ENCODE data around the gene CFAP77. TPM values are rescaled to one million over a fixed set of nuclear protein-coding genes. Genes with fewer than 3 reads are reported as not detected.

The CFAP77 gene
- total and polyA plus RNA-seq, 9 of the 15 experiments (the other 6 are each of a cell fraction or from before 2014, with no cell fraction given) = not detected

GRCh38 chr9:132415181-132415580 is 5.2 kb downstream of the CFAP77 start (continued):
- no peak for TF ChIP-seq ZNF586 (CRISPR knock-in tag; conservative IDR thresholded peaks at IDR 0.05)

GRCh38 chr9:132418726-132419363 is 8.8 kb downstream of the CFAP77 start:
- H3K79me2 ChIP-seq (ENCODE audit: control insufficient read depth, insufficient read depth, low read length) = no peaks in the 10 kb centered on the region
- intact Hi-C loops (cut with micrococcal nuclease) = loop anchor here (10.0 kb wide), 1 partner anchor 546 kb away; no protein-coding TSS in a partner anchor
- ChIA-PET CTCF (ENCODE audit: low intra/inter-chr PET ratio) (no interaction called here), POLR2A (interaction anchor here (0.6 kb wide), 1 partner anchor 414 kb away, joined by 3 read pairs; no protein-coding TSS in a partner anchor)
- H3K4me3 ChIP-seq = no peak overlapping the region
- H3K36me3 ChIP-seq (ENCODE audit: control insufficient read depth, insufficient read depth, low read length) = no peaks in the 10 kb centered on the region
- DNase-seq (ENCODE audit: extremely low read depth in 1 of 4, low spot score in 3 of 4) = no peak
- no peak overlapping the region for H3K9ac ChIP-seq (ENCODE audit: insufficient read depth in 1 of 2, low read depth in 2 of 2, low read length in 2 of 2)
- no peaks in the 10 kb centered on the region for H3K9me1 ChIP-seq (ENCODE audit: control insufficient read depth, insufficient read depth, low read length)
- under 1% methylated on average over 5 of the region's 5 CpGs for WGBS (ENCODE audit: insufficient coverage, low coverage, missing lambda C conversion rate)
- TF ChIP-seq CBX8 (IDR thresholded peaks at IDR 0.05; ENCODE audit: borderline replicate concordance, extremely low read depth, low read depth, low read length, poor library complexity, severe bottlenecking) (peak; percentile 97), ESRRB (CRISPR knock-in tag; IDR thresholded peaks at IDR 0.05; ENCODE audit: borderline replicate concordance) (no peak), CBX2 (IDR thresholded peaks at IDR 0.05; ENCODE audit: insufficient read depth, low read length, poor library complexity, severe bottlenecking) (peak; percentile 97)
- no peaks in the 10 kb centered on the region for H3K9me3 ChIP-seq (replicated peaks; ENCODE audit: control insufficient read depth, insufficient read depth, low read depth, low read length)
- no peak overlapping the region for H3K4me2 ChIP-seq (ENCODE audit: insufficient read depth, low read length)
- BruUV-seq (replicated peaks) = no TSS peak
- no peaks in the 10 kb centered on the region for H3K4me1 ChIP-seq (replicated peaks in 1 of 2; ENCODE audit: control insufficient read depth in 2 of 2, insufficient read depth in 2 of 2, low read length in 2 of 2)
- H4K20me1 ChIP-seq (replicated peaks; ENCODE audit: control insufficient read depth, insufficient read depth, low read length) = peaks cover 8% of the 10 kb centered on the region; the same call in 1 of the 2 replicates
- no peak overlapping the region for H2AFZ ChIP-seq (ENCODE audit: low read depth, low read length)
- no peak for ATAC-seq
- in situ Hi-C loops (cut with MboI) = loop anchor here (10.0 kb wide), 1 partner anchor 546 kb away; no protein-coding TSS in a partner anchor
- H3K27ac ChIP-seq (ENCODE audit: extremely low read depth, low read depth, low read length) = no peak overlapping the region
- peaks cover 59 to 61% of the 10 kb centered on the region in 2 experiments for H3K27me3 ChIP-seq (ENCODE audit: control insufficient read depth in 2 of 2, insufficient read depth in 2 of 2, low read length in 2 of 2)
- no peak for FAIRE-seq

Measured in K562 (cell line).